Prostate gland (tissue), 2 donors: ENCODE results near the gene TRPC4.

Experiments
- POLR2A ChIP-seq: fragments of 450-650 bp; IDR thresholded peaks from one replicate; pipeline ENCODE4 v1.6.1; 2016; ENCODE audit warnings: antibody characterized with exemption, mild to moderate bottlenecking
- POLR2AphosphoS5 ChIP-seq: sonication (generic); formaldehyde crosslinking; IDR thresholded peaks from one replicate; pipeline ENCODE4 v1.6.1; 2017; ENCODE audit warnings: antibody characterized with exemption
- TF ChIP-seq, protein P1 (sequence below), 4 experiments: fragments of 200-600 bp in 2 of 4; fragments of 450-650 bp in 2 of 4; sonication (generic) in 2 of 4; IDR thresholded peaks; 1 replicate in 3 of 4; 2 replicates in 1 of 4; pipeline ENCODE4 v1.5.1; 2016 to 2019; ENCODE audit warnings: antibody characterized with exemption in 4 of 4, mild to moderate bottlenecking in 2 of 4, moderate library complexity in 2 of 4

DNA sequence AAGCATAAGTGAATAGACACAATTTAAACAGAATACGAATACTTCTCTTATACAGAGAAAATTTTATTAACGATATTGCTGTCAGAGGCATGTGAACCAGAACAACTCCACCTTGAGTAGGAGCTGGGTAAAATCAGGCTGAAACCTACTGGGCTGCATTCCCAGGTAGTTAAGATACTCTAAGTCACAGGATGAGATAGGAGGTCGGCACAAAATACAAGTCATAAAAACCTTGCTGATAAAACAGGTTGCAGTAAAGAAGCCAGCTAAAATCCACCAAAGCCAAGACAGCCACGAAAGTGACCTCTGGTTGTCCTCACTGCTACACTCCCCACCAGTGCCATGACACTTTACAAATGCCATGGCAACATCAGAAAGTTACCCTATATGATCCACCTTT lies 49.2 kb upstream of the TRPC4 start:
- no peak for TF ChIP-seq POLR2A
- no peak for TF ChIP-seq POLR2AphosphoS5
- TF ChIP-seq, protein P1, sequence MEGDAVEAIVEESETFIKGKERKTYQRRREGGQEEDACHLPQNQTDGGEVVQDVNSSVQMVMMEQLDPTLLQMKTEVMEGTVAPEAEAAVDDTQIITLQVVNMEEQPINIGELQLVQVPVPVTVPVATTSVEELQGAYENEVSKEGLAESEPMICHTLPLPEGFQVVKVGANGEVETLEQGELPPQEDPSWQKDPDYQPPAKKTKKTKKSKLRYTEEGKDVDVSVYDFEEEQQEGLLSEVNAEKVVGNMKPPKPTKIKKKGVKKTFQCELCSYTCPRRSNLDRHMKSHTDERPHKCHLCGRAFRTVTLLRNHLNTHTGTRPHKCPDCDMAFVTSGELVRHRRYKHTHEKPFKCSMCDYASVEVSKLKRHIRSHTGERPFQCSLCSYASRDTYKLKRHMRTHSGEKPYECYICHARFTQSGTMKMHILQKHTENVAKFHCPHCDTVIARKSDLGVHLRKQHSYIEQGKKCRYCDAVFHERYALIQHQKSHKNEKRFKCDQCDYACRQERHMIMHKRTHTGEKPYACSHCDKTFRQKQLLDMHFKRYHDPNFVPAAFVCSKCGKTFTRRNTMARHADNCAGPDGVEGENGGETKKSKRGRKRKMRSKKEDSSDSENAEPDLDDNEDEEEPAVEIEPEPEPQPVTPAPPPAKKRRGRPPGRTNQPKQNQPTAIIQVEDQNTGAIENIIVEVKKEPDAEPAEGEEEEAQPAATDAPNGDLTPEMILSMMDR (IDR thresholded peaks at IDR 0.05) = no peak
